Heart right ventricle (tissue), 16 donors: ENCODE measurements around the gene CLDN24. TPM values are rescaled to one million over a fixed set of nuclear protein-coding genes. Genes with fewer than 3 reads are reported as not detected.

Experiments used
- ATAC-seq, 8 donors: fragments of 200-7000 bp; cut with Tn5 transposase; one replicate each; pipeline ENCODE4 v1.9.1; 2020; ENCODE audit warnings: mild to moderate bottlenecking in 8 of 8, moderate library complexity in 8 of 8, moderate number of reproducible peaks in 1 of 8
- DNase-seq, 2 donors: peaks; one replicate each; pipeline ENCODE4 v3.0.0-alpha.2; 2020
- H3K27ac ChIP-seq, 10 donors: fragments of 200-600 bp; sonication (generic) in 2 of 10; one replicate each; pipeline versions ENCODE4 v1.5.0 to v1.8.0; 2020 to 2022; ENCODE audit warnings: mild to moderate bottlenecking in 3 of 10
- H3K27me3 ChIP-seq, 7 donors: fragments of 200-600 bp; one replicate each; pipeline ENCODE4 v1.8.0; 2021 to 2022; ENCODE audit warnings: mild to moderate bottlenecking in 2 of 7
- H3K36me3 ChIP-seq, 9 donors: fragments of 200-600 bp; sonication (generic) in 1 of 9; one replicate each; pipeline versions ENCODE4 v1.5.0 to v1.8.0; 2020 to 2022; ENCODE audit warnings: mild to moderate bottlenecking in 2 of 9
- H3K4me1 ChIP-seq, 9 donors: fragments of 200-600 bp; sonication (generic) in 1 of 9; one replicate each; pipeline versions ENCODE4 v1.5.0 to v1.8.0; 2020 to 2022; ENCODE audit warnings: mild to moderate bottlenecking in 4 of 9
- H3K4me3 ChIP-seq, 10 donors: fragments of 200-600 bp; sonication (generic) in 2 of 10; one replicate each; pipeline versions ENCODE4 v1.5.0 to v1.8.0; 2020 to 2022; ENCODE audit warnings: mild to moderate bottlenecking in 7 of 10, moderate library complexity in 2 of 10
- H3K9me3 ChIP-seq, 11 donors: fragments of 200-600 bp in 10 of 11; sonication (generic) in 2 of 11; one replicate each; pipeline versions ENCODE4 v1.5.0 to v1.8.0; 2013 to 2022; ENCODE audit warnings: mild to moderate bottlenecking in 2 of 11, control low read depth in 1 of 11, moderate library complexity in 1 of 11
- CTCF ChIP-seq, 9 donors: fragments of 200-600 bp; sonication (generic) in 2 of 9; IDR thresholded peaks; one replicate each; pipeline versions ENCODE4 v1.5.0 to v1.8.0; 2021 to 2022; ENCODE audit warnings: antibody characterized with exemption in 9 of 9, mild to moderate bottlenecking in 5 of 9, moderate library complexity in 1 of 9
- WGBS, 2 donors: extraction: QIAGEN DNeasy Blood & Tissue Kit; methylation state at CpG; one replicate each; pipeline ENCODE4 v1.1.7; 2013; ENCODE audit warnings: inconsistent platforms in 1 of 2; 5-methylcytosine and 5-hydroxymethylcytosine counted together
- intact Hi-C, 10 donors: fragments of 100-400 bp; cut with DNase I; formaldehyde crosslinking; loops; one replicate each; pipeline versions ENCODE4 v1.11.1 to v1.14.2; 2022
- polyA plus RNA-seq, 2 donors: library from polyadenylated mRNA; stranded (reverse); fragments of 200-250 nt; gene quantifications; one replicate each; pipeline ENCODE4 v1.2.3, GENCODE V29; 2013
- total RNA-seq, 10 donors: library from RNA; stranded (reverse); fragmentation: NEBNext Ultra II Directional in 3 of 10; extraction: Animal tissue kit (Norgen Biotek cat#: 25700) in 3 of 10; gene quantifications; one replicate each; pipeline versions ENCODE4 v1.2.1 to v1.2.4, GENCODE V29; 2021 to 2023
- donor health status: Arrhythmogenic right ventricular cardiomyopathy.
- donor health status: ischemic (EF 13 %, LVEDD 7.1; RV severe dilation, severe dysfunction).
- donor health status: healthy with polysubstance abuse.
- donor health status: DM: no; HTN: yes; CAD: no.
- donor health status: DM: no; HTN: no; CAD: no.
- donor health status: ischemic (EF 25% LVEDD 6.9; RV normal size, moderate dysfunction).
- donor health status: ischemic (EF 25% LVEDD 5.7; RV mildly dilated, moderate dysfunction).
- donor health status: healthy.
- donor health status: DM: yes; HTN: yes; CAD: no.
- donor health status: Ischemic cardiomyopathy.
- donor health status: ischemic (EF 35%, LVEDD 5.7; RV mildly dilated, moderate dysfunction).
- donor health status: nonischemic (EF 11% LVEDD 7.7; RV severe dilation, severe dysfunction).
- donor health status: DM: yes; HTN: yes; CAD: no.
- donor health status: PGD.
- donor health status: ischemic (EF 29% LVEDD 5.4; RV normal size, mild dysfunction).
- donor health status: nonischemic (EF 23%, LVEDD 6.1; RV moderate dilation, normal function).

The CLDN24 gene
- total and polyA plus RNA-seq, 12 donors: not detected

DNA sequence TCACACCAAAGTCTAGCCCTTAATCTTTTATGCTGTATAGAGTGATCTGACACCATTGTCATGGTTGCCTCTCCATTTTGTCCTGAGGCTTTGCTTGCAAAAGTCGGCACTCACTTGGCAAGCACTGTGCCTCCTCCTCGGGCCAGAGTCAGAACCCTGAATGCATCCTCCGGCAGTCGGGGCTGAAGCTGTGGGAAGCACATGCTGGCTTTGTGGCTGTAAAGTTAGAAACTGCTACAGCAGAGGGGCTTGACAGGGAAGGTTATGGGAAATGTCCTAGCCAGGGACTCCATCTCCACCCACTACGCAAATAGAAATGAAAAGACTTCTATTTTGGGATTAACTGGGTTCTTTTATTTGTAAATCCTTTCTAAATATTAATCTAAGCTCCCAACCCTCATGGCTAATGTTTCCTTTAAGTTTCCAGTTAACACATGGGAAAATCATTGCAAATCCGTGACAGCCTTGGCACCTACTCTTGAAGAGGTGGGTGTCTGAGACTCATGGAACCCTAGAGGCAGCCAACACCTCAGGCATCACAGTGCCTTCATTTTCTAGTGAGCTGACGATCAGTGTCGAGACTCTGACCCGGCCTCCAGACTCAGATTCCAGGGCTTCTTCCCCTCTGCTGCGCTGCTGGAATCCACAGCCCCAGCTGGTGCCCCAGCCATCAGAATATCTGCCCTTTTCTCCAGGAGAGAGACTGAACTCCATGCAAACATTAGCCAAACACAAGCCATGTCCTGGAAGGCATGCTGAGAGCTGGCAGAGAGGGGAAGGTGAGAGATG lies 7.9 kb upstream of the CLDN24 start:
- WGBS, 2 donors: 62 to 72% methylated on average over 10 of the region's 10 CpGs
- no peak overlapping the region for H3K4me3 ChIP-seq
- H3K36me3 ChIP-seq: no peaks in the 10 kb centered on the region
- H3K4me1 ChIP-seq: peaks cover 0 to 6% (median 0%) of the 10 kb centered on the region in 9 donors
- H3K9me3 ChIP-seq: peaks cover 0 to 4% (median 0%) of the 10 kb centered on the region in 11 donors
- H3K27me3 ChIP-seq: no peaks in the 10 kb centered on the region
- H3K27ac ChIP-seq: peak overlapping the region in 2 of 10 donors; percentile 20 to 21
- TF ChIP-seq CTCF (IDR thresholded peaks at IDR 0.05): no peak
- peak in 4 of 8 donors; percentile 30 to 72 (median 42) for ATAC-seq
- peak in 1 of 2 donors; percentile 23 for DNase-seq
- intact Hi-C loops: no loop called here

DNA sequence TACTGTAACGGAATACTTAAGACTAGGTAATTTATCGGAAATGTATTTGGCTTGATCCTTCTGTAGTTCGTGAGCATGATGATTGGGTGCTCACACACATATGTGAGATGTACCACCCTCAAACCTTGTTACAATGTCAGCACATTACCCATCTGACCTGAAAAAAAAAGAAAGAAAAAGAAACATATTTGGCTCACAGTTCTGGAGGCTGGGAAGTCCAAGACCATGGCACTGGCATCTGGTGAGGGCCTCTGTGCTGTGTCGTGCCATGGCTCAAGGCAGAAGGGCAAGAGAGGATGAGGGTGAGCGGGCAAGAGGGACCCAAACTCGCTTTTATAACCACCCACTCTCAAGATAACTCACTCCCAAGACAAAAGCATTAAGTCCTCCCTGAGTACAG lies 7.0 kb upstream of the CLDN24 start:
- H3K27ac ChIP-seq: peak overlapping the region in 2 of 10 donors; percentile 20 to 21

GRCh38 chr4:183328832-183329231 lies 6.6 kb upstream of the CLDN24 start:
- no peak for TF ChIP-seq CTCF (IDR thresholded peaks at IDR 0.05)
- Histone ChIP-seq H3K4me1 (no peaks in the 10 kb centered on the region), H3K4me3 (no peak overlapping the region), H3K27ac (peak overlapping the region in 1 of 10 donors; percentile 20), H3K27me3 (no peaks in the 10 kb centered on the region), H3K36me3 (no peaks in the 10 kb centered on the region), H3K9me3 (peaks cover 0 to 4% (median 0%) of the 10 kb centered on the region in 11 donors)
- ATAC-seq (no peak), DNase-seq (no peak)
- WGBS, 2 donors: 45 to 55% methylated on average over 7 of the region's 7 CpGs
- intact Hi-C loops: no loop called here

More for the DNA sequence above, 7.0 kb upstream of the CLDN24 start:
- intact Hi-C loops: no loop called here
- no peaks in the 10 kb centered on the region for H3K4me1 ChIP-seq
- H3K9me3 ChIP-seq: peaks cover 0 to 4% (median 0%) of the 10 kb centered on the region in 11 donors
- H3K36me3 ChIP-seq: no peaks in the 10 kb centered on the region
- DNase-seq (no peak), ATAC-seq (no peak)
- no peak for TF ChIP-seq CTCF (IDR thresholded peaks at IDR 0.05)
- H3K27me3 ChIP-seq: no peaks in the 10 kb centered on the region
- WGBS, 2 donors: 89 to 90% methylated on average over 6 of the region's 6 CpGs
- no peak overlapping the region for H3K4me3 ChIP-seq

DNA sequence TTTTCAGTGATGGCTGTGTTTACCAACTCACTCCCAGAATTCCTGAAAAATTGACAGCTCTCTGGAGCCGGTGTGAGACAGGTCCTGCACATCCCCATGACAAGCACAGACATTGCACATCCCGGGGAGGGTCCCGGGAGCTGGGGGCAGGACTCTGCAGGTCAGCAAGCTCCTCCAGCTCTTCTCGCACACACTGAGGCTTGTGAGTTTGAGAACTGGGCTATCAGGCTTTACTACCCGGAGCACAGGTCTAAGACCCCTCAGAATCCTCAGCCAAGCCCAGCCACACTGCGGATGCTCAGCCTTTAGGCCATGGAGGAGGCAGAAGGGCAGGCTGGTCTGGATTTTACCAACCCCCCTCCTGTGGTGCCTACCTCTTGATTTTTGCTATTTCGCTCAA lies 5.6 kb upstream of the CLDN24 start:
- DNase-seq: no peak
- Histone ChIP-seq H3K4me3 (no peak overlapping the region), H3K9me3 (peaks cover 0 to 4% (median 0%) of the 10 kb centered on the region in 11 donors), H3K27ac (no peak overlapping the region), H3K36me3 (peaks cover 0 to 4% (median 0%) of the 10 kb centered on the region in 9 donors), H3K27me3 (no peaks in the 10 kb centered on the region), H3K4me1 (no peaks in the 10 kb centered on the region)
- ATAC-seq: no peak
- WGBS, 2 donors: 94 to 96% methylated on average over 7 of the region's 7 CpGs
- intact Hi-C loops: no loop called here
- TF ChIP-seq CTCF (IDR thresholded peaks at IDR 0.05): no peak
